H1 (cell line): ENCODE results near the gene TXLNA. TPM values are rescaled to one million over a fixed set of nuclear protein-coding genes. Genes with fewer than 3 reads are reported as not detected.

Source experiments
- ASH2L ChIP-seq: fragments of 200-600, 300-600 bp; sonication (generic); IDR thresholded peaks from one replicate; pipeline ENCODE4 v1.7.1; 2017; ENCODE audit warnings: low read length
- BACH1 ChIP-seq: IDR thresholded peaks from 2 replicates; pipeline ENCODE4 v1.6.1; 2012; ENCODE audit warnings: low read length, improper control_type of control experiment
- CREB1 ChIP-seq: IDR thresholded peaks from 2 replicates; pipeline ENCODE4 v1.6.1; 2012; ENCODE audit warnings: inconsistent platforms
- GTF2F1 ChIP-seq: IDR thresholded peaks from 2 replicates; pipeline ENCODE4 v1.6.1; 2012; ENCODE audit warnings: low read depth, low read length, improper control_type of control experiment, borderline replicate concordance
- JUND ChIP-seq: IDR thresholded peaks from 2 replicates; pipeline ENCODE4 v1.6.1; 2011; ENCODE audit warnings: mild to moderate bottlenecking, improper control_type of control experiment, low read length
- KDM1A ChIP-seq: fragments of 200-600, 300-600 bp; sonication (generic); IDR thresholded peaks from 2 replicates; pipeline ENCODE4 v1.7.1; 2016; ENCODE audit warnings: mild to moderate bottlenecking, low read length, borderline replicate concordance
- MAX ChIP-seq: IDR thresholded peaks from 2 replicates; pipeline ENCODE4 v1.6.1; 2012; ENCODE audit warnings: inconsistent platforms
- RXRA ChIP-seq: IDR thresholded peaks from 2 replicates; pipeline ENCODE4 v1.6.1; 2011; ENCODE audit warnings: low read depth, mild to moderate bottlenecking, low read length, moderate library complexity; ENCODE audit not compliant: insufficient read depth
- SIN3A ChIP-seq, 2 experiments: IDR thresholded peaks in 1 of 2; conservative IDR thresholded peaks in 1 of 2; 2 replicates each; pipeline ENCODE4 v1.6.1; 2011 to 2012; ENCODE audit warnings: low read length in 2 of 2, improper control_type of control experiment in 1 of 2, low read depth in 1 of 2, mild to moderate bottlenecking in 1 of 2
- SIX5 ChIP-seq: IDR thresholded peaks from 2 replicates; pipeline ENCODE4 v1.6.1; 2011; ENCODE audit warnings: mild to moderate bottlenecking, low read depth, low read length
- SP1 ChIP-seq: IDR thresholded peaks from 2 replicates; pipeline ENCODE4 v1.6.1; 2011; ENCODE audit warnings: low read depth, low read length
- SP2 ChIP-seq: IDR thresholded peaks from 2 replicates; pipeline ENCODE4 v1.6.1; 2012; ENCODE audit warnings: mild to moderate bottlenecking, low read length, inconsistent platforms
- polyA plus RNA-seq, 7 experiments: library from polyadenylated mRNA; depleted of rRNA in 3 of 7; stranded (reverse) in 5 of 7; unstranded in 2 of 7; fragments of >200 nt in 5 of 7; fragments of 200-250 nt in 2 of 7; gene quantifications; 1 replicate in 5 of 7; 2 replicates in 1 of 7; 4 replicates in 1 of 7; pipeline versions ENCODE4 v1.2.1 to v1.2.3, GENCODE V29; 2011 to 2013; ENCODE audit warnings: missing spikeins in 2 of 7, mixed read lengths in 2 of 7
- total RNA-seq: library from RNA; stranded (reverse); fragmentation: NEBNext Ultra II Directional; extraction: Animal tissue kit (Norgen Biotek cat#: 25700); gene quantifications from 2 replicates; pipeline ENCODE4 v1.2.1, GENCODE V29; 2021
- TF ChIP-seq, protein P1 (sequence below): IDR thresholded peaks from 2 replicates; pipeline ENCODE4 v1.6.1; 2012; ENCODE audit warnings: inconsistent platforms
- TF ChIP-seq, protein P2 (sequence below): IDR thresholded peaks from 2 replicates; pipeline ENCODE4 v1.6.1; 2011; ENCODE audit warnings: low read depth, mild to moderate bottlenecking, low read length; ENCODE audit not compliant: insufficient read depth

The TXLNA gene
- total and polyA plus RNA-seq, 2 of the 8 experiments (the other 6 are each of a cell fraction or from before 2014, with no cell fraction given), result 31.3 to 46.9 TPM

DNA sequence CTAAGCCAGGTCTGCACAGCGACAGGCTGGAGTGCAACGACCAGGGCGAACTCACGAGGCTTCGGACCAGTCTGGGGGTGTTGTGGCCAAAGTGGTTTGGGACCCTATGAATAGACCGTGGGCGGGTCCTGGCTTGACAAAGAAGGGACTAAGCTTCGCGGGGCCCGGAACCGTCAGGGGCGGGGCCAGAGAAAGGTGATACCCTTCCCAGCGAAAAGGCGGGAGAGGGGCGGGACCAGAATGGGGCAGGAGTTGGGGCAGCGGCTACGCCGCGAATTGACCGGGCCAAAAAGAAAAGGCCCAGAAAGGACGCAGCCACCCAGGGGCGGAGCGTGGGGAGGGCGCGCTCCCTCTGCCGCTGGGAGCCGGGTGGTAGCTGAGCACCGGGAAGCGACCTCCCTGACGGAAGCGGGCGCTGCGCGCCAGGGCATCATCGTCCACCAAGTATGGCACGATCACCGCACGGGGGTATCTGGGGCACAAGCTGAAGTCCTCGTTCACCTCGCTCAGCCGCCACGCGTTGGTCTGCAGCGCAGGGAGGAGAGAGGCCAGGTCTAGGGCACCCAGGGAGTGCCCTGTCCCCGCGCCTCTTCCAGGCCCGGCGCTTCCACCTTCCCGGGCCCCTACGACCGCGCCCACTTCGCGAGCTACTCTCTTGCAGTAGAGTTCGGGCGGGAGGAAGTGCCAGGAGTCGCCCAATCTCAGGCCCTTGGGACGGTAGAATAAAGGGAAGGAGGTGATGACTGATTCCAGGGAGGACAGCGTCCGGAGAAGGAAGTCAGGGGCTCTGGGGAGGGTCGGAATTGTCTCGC is 60.9 kb downstream of the TXLNA start (continued):
- TF ChIP-seq ASH2L, result peak; percentile 34
- peak; percentile 64; the same call in 1 of the 2 replicates for TF ChIP-seq SP1
- no peak for TF ChIP-seq JUND
- TF ChIP-seq BACH1, result no peak
- 0 out of 2 replicates have a peak, but pooled peaks have one; percentile 39 for TF ChIP-seq CREB1
- TF ChIP-seq SIN3A (conservative IDR thresholded peaks at IDR 0.05 in 1 of 2, IDR thresholded peaks at IDR 0.05 in 1 of 2; ENCODE audit: low read depth in 1 of 2, low read length in 2 of 2), result peak in 1 of 2 experiments; percentile 61; a peak in 1 of 4 replicates
- TF ChIP-seq SP2, result no peak
- TF ChIP-seq KDM1A, result no peak
- TF ChIP-seq, protein P1, sequence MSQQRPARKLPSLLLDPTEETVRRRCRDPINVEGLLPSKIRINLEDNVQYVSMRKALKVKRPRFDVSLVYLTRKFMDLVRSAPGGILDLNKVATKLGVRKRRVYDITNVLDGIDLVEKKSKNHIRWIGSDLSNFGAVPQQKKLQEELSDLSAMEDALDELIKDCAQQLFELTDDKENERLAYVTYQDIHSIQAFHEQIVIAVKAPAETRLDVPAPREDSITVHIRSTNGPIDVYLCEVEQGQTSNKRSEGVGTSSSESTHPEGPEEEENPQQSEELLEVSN, result peak; percentile 91
- TF ChIP-seq RXRA, result no peak
- TF ChIP-seq MAX, result peak; percentile 90
- TF ChIP-seq, protein P2, sequence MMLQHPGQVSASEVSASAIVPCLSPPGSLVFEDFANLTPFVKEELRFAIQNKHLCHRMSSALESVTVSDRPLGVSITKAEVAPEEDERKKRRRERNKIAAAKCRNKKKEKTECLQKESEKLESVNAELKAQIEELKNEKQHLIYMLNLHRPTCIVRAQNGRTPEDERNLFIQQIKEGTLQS, result no peak
- 0 out of 2 replicates have a peak, but pooled peaks have one; percentile 28 for TF ChIP-seq GTF2F1
- TF ChIP-seq SIX5, result no peak
